HG03378 (cell line): ENCODE data around the gene LMX1A.

Source experiments
- ATAC-seq: cut with Tn5 transposase; IDR thresholded peaks from one replicate; pipeline ENCODE4 v1.9.1; 2021; ENCODE audit warnings: mild to moderate bottlenecking, moderate library complexity; ENCODE audit not compliant: unreplicated experiment

The LMX1A gene

GRCh38 chr1:165224504-165224903 is 132.0 kb downstream of the LMX1A start:
- ATAC-seq, result no peak

GRCh38 chr1:165222580-165222979 is 133.9 kb downstream of the LMX1A start:
- ATAC-seq, result no peak

GRCh38 chr1:165218731-165219130 is 137.8 kb downstream of the LMX1A start:
- ATAC-seq, result no peak

GRCh38 chr1:165217958-165218357 is 138.6 kb downstream of the LMX1A start:
- no peak for ATAC-seq

- ATAC-seq, result no peak
These were observed 140.3 kb downstream of the LMX1A start for GRCh38 chr1:165216254-165216653.

- no peak for ATAC-seq
These were observed 140.8 kb downstream of the LMX1A start for GRCh38 chr1:165215676-165216075.

- no peak for ATAC-seq
These were observed 144.3 kb downstream of the LMX1A start for GRCh38 chr1:165212229-165212628.

- ATAC-seq, result no peak
These were observed 148.5 kb downstream of the LMX1A start for GRCh38 chr1:165207853-165208515.

- ATAC-seq, result no peak
These were observed 151.4 kb downstream of the LMX1A start for GRCh38 chr1:165205145-165205544.

GRCh38 chr1:165204548-165204947 is 152.0 kb downstream of the LMX1A start:
- no peak for ATAC-seq

- ATAC-seq, result no peak
These were observed 165.4 kb downstream of the LMX1A start for GRCh38 chr1:165191087-165191486.

- ATAC-seq, result no peak
These were observed 166.6 kb downstream of the LMX1A start for GRCh38 chr1:165189913-165190312.

GRCh38 chr1:165189011-165189410 is 167.5 kb downstream of the LMX1A start:
- no peak for ATAC-seq

GRCh38 chr1:165187031-165188009 is 169.2 kb downstream of the LMX1A start:
- ATAC-seq, result no peak

GRCh38 chr1:165185161-165185889 is 171.2 kb downstream of the LMX1A start:
- ATAC-seq, result no peak

GRCh38 chr1:165182975-165183374 is 173.5 kb downstream of the LMX1A start:
- no peak for ATAC-seq

GRCh38 chr1:165179306-165179705 is 177.2 kb downstream of the LMX1A start:
- ATAC-seq, result no peak

- ATAC-seq, result no peak
These were observed 182.0 kb downstream of the LMX1A start for GRCh38 chr1:165174491-165174890.

GRCh38 chr1:165173818-165174217 is 182.7 kb downstream of the LMX1A start:
- ATAC-seq, result no peak

GRCh38 chr1:165173409-165173808 is 183.1 kb downstream of the LMX1A start:
- no peak for ATAC-seq

GRCh38 chr1:165172666-165173065 is 183.8 kb downstream of the LMX1A start:
- ATAC-seq, result no peak
